Measurements from ENCODE around the gene KDM4C. TPM values are rescaled to one million over a fixed set of nuclear protein-coding genes. Genes with fewer than 3 reads are reported as not detected.

The KDM4C gene
- total and polyA plus RNA-seq, 2 donors (not counting 1 experiment from before 2014, with no cell fraction given) = 49.7 to 141 TPM

DNA sequence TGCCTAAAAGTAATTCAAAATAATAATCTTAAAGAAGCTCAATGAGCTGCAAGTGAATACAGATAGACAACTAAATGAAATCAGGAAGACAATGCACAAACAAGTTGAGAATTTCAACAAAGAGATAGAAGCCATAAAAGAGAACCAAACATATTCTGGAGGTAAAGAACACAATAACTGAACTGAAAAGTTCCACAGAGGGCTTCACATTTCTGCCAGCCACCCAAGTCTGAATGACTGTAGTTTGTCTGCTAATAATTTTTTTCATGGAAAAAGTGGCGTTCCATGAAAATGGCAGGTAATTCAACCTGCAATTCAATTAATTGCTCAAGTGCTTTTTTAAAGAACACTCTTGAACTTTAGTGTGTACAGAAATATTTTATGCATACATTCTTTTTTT, 251.3 kb downstream of the KDM4C start:
- no peak for ATAC-seq (ENCODE audit: low read depth)
- Histone ChIP-seq H3K9me3 (ENCODE audit: control extremely low read depth in 1 of 3, control insufficient read depth in 2 of 3, insufficient read depth in 1 of 3, low read length in 2 of 3) (peaks cover 4 to 9% (median 7%) of the 10 kb centered on the region in 3 donors), H3K79me2 (ENCODE audit: control insufficient read depth, insufficient read depth, low read length) (no peaks in the 10 kb centered on the region), H3K27ac (ENCODE audit: low read length in 2 of 2) (no peak overlapping the region), H3K4me2 (replicated peaks; ENCODE audit: low read depth, low read length, poor library complexity, severe bottlenecking) (no peak overlapping the region), H3K36me3 (replicated peaks in 1 of 2; ENCODE audit: control extremely low read depth in 1 of 2, control insufficient read depth in 1 of 2, extremely low read depth in 1 of 2, insufficient read depth in 2 of 2, low read length in 1 of 2) (peaks cover 9 to 62% of the 10 kb centered on the region in 2 experiments), H3K4me1 (ENCODE audit: control insufficient read depth in 2 of 2, insufficient read depth in 2 of 2, low read length in 2 of 2) (no peaks in the 10 kb centered on the region), H4K20me1 (ENCODE audit: control insufficient read depth, insufficient read depth, low read length, poor library complexity, severe bottlenecking) (no peaks in the 10 kb centered on the region), H3K27me3 (replicated peaks in 1 of 4; ENCODE audit: control extremely low read depth in 1 of 4, control insufficient read depth in 3 of 4, insufficient read depth in 4 of 4, low read length in 3 of 4) (no peaks in the 10 kb centered on the region), H3K9ac (ENCODE audit: low read length) (no peak overlapping the region), H3K4me3 (ENCODE audit: control extremely low read depth in 1 of 5, extremely low read depth in 1 of 5, insufficient read depth in 1 of 5, low read depth in 2 of 5, low read length in 4 of 5) (no peak overlapping the region), H2AFZ (ENCODE audit: insufficient read depth, low read depth, low read length, poor library complexity, severe bottlenecking) (no peak overlapping the region)
- intact Hi-C loops (cut with micrococcal nuclease) = no loop called here
- Mint-ChIP-seq H3K4me3 (no peak overlapping the region), H3K9me3 (ENCODE audit: insufficient read depth) (no peaks in the 10 kb centered on the region), H3K27ac (no peak overlapping the region), H3K4me1 (no peaks in the 10 kb centered on the region), H3K27me3 (no peaks in the 10 kb centered on the region)
- no CpG with 5 or more reads among the region's 1 CpG for WGBS (ENCODE audit: insufficient coverage)
- ChIA-PET CTCF (no interaction called here), POLR2A (no interaction called here)
- no peak for DNase-seq
- TF ChIP-seq EZH2 (IDR thresholded peaks at IDR 0.05; ENCODE audit: borderline replicate concordance, insufficient read depth, low read depth, low read length, poor library complexity, severe bottlenecking) = no peak
- TF ChIP-seq, protein P1, sequence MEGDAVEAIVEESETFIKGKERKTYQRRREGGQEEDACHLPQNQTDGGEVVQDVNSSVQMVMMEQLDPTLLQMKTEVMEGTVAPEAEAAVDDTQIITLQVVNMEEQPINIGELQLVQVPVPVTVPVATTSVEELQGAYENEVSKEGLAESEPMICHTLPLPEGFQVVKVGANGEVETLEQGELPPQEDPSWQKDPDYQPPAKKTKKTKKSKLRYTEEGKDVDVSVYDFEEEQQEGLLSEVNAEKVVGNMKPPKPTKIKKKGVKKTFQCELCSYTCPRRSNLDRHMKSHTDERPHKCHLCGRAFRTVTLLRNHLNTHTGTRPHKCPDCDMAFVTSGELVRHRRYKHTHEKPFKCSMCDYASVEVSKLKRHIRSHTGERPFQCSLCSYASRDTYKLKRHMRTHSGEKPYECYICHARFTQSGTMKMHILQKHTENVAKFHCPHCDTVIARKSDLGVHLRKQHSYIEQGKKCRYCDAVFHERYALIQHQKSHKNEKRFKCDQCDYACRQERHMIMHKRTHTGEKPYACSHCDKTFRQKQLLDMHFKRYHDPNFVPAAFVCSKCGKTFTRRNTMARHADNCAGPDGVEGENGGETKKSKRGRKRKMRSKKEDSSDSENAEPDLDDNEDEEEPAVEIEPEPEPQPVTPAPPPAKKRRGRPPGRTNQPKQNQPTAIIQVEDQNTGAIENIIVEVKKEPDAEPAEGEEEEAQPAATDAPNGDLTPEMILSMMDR (IDR thresholded peaks at IDR 0.05) = no peak

DNA sequence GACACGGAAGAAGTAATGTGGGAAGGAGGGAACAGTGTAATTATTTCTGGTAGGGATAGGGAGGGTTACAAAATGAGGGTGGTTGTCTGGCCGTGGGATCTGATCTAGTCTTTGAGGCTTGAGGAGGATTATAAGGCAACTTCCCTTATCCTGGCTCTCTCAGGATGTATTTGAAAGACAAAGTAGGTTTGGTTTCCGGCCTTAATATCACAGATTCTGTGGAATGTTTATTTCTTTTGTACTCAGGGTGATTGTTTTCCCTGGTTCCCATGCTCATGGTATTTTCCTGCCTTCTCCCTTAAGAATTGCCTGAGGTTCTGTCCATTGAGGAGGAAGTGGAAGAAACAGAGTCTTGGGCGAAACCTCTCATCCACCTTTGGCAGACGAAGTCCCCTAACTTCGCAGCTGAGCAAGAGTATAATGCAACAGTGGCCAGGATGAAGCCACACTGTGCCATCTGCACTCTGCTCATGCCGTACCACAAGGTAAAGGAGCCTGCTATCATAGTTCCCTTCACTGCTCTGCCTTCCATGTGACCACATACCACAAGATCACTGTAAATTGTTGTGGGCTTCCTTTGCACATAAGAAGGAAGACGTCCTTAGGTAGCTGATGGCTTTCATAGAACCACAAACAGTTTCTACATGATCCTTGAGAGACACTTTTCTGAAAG, 253.8 kb downstream of the KDM4C start:
- H3K27ac ChIP-seq (ENCODE audit: low read length in 2 of 2) = peak overlapping the region in 1 of 2 donors; percentile 20
- intact Hi-C loops (cut with micrococcal nuclease) = no loop called here
- DNase-seq (peak; percentile 7), ATAC-seq (ENCODE audit: low read depth) (no peak)
- peaks cover 4 to 9% (median 7%) of the 10 kb centered on the region in 3 donors for H3K9me3 ChIP-seq (ENCODE audit: control extremely low read depth in 1 of 3, control insufficient read depth in 2 of 3, insufficient read depth in 1 of 3, low read length in 2 of 3)
- Mint-ChIP-seq H3K27me3 (no peaks in the 10 kb centered on the region), H3K4me3 (no peak overlapping the region), H3K4me1 (no peaks in the 10 kb centered on the region), H3K27ac (peak overlapping the region; percentile 16), H3K9me3 (ENCODE audit: insufficient read depth) (no peaks in the 10 kb centered on the region)
- H3K27me3 ChIP-seq (replicated peaks in 1 of 4; ENCODE audit: control extremely low read depth in 1 of 4, control insufficient read depth in 3 of 4, insufficient read depth in 4 of 4, low read length in 3 of 4) = no peaks in the 10 kb centered on the region
- no peaks in the 10 kb centered on the region for H3K4me1 ChIP-seq (ENCODE audit: control insufficient read depth in 2 of 2, insufficient read depth in 2 of 2, low read length in 2 of 2)
- POLR2A ChIA-PET = no interaction called here
- TF ChIP-seq EZH2 (IDR thresholded peaks at IDR 0.05; ENCODE audit: borderline replicate concordance, insufficient read depth, low read depth, low read length, poor library complexity, severe bottlenecking) = no peak
- TF ChIP-seq, protein P1 (IDR thresholded peaks at IDR 0.05) = no peak
- H3K79me2 ChIP-seq (ENCODE audit: control insufficient read depth, insufficient read depth, low read length) = no peaks in the 10 kb centered on the region
- WGBS (ENCODE audit: insufficient coverage) = 29% methylated on average over 4 of the region's 8 CpGs
- H3K36me3 ChIP-seq (replicated peaks in 1 of 2; ENCODE audit: control extremely low read depth in 1 of 2, control insufficient read depth in 1 of 2, extremely low read depth in 1 of 2, insufficient read depth in 2 of 2, low read length in 1 of 2) = peaks cover 6 to 66% of the 10 kb centered on the region in 2 experiments
- H3K9ac ChIP-seq (ENCODE audit: low read length) = no peak overlapping the region
- no peak overlapping the region for H3K4me2 ChIP-seq (replicated peaks; ENCODE audit: low read depth, low read length, poor library complexity, severe bottlenecking)
- no peaks in the 10 kb centered on the region for H4K20me1 ChIP-seq (ENCODE audit: control insufficient read depth, insufficient read depth, low read length, poor library complexity, severe bottlenecking)
- CTCF ChIA-PET = no interaction called here
- H3K4me3 ChIP-seq (ENCODE audit: control extremely low read depth in 1 of 5, extremely low read depth in 1 of 5, insufficient read depth in 1 of 5, low read depth in 2 of 5, low read length in 4 of 5) = no peak overlapping the region
- H2AFZ ChIP-seq (ENCODE audit: insufficient read depth, low read depth, low read length, poor library complexity, severe bottlenecking) = no peak overlapping the region
